ENCODE results near the gene GRK5. TPM values are rescaled to one million over a fixed set of nuclear protein-coding genes. Genes with fewer than 3 reads are reported as not detected.
A peak's percentile ranks its signal among the peaks of the same experiment; 100 is the strongest.

Gene GRK5
- total RNA-seq, 1 donor from 2014 or later, result 77.6 TPM

GRCh38 chr10:119198438-119198837, 8.9 kb upstream of the GRK5 start:
- DNase-seq, result peak; percentile 31
- Mint-ChIP-seq H3K36me3 (ENCODE audit: unreplicated experiment) (no peaks in the 10 kb centered on the region), H3K27me3 (ENCODE audit: unreplicated experiment) (no peaks in the 10 kb centered on the region), H3K9me3 (ENCODE audit: unreplicated experiment) (peaks cover 5% of the 10 kb centered on the region), H3K27ac (ENCODE audit: unreplicated experiment) (no peak overlapping the region), H3K4me1 (ENCODE audit: low read depth, unreplicated experiment) (peaks cover 6% of the 10 kb centered on the region), H3K4me3 (ENCODE audit: unreplicated experiment) (peak overlapping the region; percentile 32)
- no peak for TF ChIP-seq CTCF (IDR thresholded peaks at IDR 0.05; ENCODE audit: partially characterized antibody, unreplicated experiment)

- H3K36me3 Mint-ChIP-seq (ENCODE audit: unreplicated experiment), result no peaks in the 10 kb centered on the region
- H3K27ac Mint-ChIP-seq (ENCODE audit: unreplicated experiment), result peak overlapping the region; percentile 31
- H3K4me1 Mint-ChIP-seq (ENCODE audit: low read depth, unreplicated experiment), result peaks cover 6% of the 10 kb centered on the region
Measured at GRCh38 chr10:119199231-119199992, 8.0 kb upstream of the GRK5 start.

GRCh38 chr10:119201233-119201632, 6.1 kb upstream of the GRK5 start:
- no peaks in the 10 kb centered on the region for H3K36me3 Mint-ChIP-seq (ENCODE audit: unreplicated experiment)
- H3K27ac Mint-ChIP-seq (ENCODE audit: unreplicated experiment), result no peak overlapping the region
- H3K9me3 Mint-ChIP-seq (ENCODE audit: unreplicated experiment), result peaks cover 3% of the 10 kb centered on the region
- no peak overlapping the region for H3K4me3 Mint-ChIP-seq (ENCODE audit: unreplicated experiment)
- H3K27me3 Mint-ChIP-seq (ENCODE audit: unreplicated experiment), result peaks cover 4% of the 10 kb centered on the region
- DNase-seq, result no peak
- no peak for TF ChIP-seq CTCF (IDR thresholded peaks at IDR 0.05; ENCODE audit: partially characterized antibody, unreplicated experiment)
- peaks cover 10% of the 10 kb centered on the region for H3K4me1 Mint-ChIP-seq (ENCODE audit: low read depth, unreplicated experiment)

More at GRCh38 chr10:119199231-119199992, 8.0 kb upstream of the GRK5 start:
- Mint-ChIP-seq H3K9me3 (ENCODE audit: unreplicated experiment) (peaks cover 5% of the 10 kb centered on the region), H3K4me3 (ENCODE audit: unreplicated experiment) (no peak overlapping the region), H3K27me3 (ENCODE audit: unreplicated experiment) (no peaks in the 10 kb centered on the region)
- peak; percentile 60 for DNase-seq
- TF ChIP-seq CTCF (IDR thresholded peaks at IDR 0.05; ENCODE audit: partially characterized antibody, unreplicated experiment), result peak; percentile 44

- H3K27ac Mint-ChIP-seq (ENCODE audit: unreplicated experiment), result no peak overlapping the region
- H3K4me3 Mint-ChIP-seq (ENCODE audit: unreplicated experiment), result no peak overlapping the region
- no peaks in the 10 kb centered on the region for H3K36me3 Mint-ChIP-seq (ENCODE audit: unreplicated experiment)
- no peak for TF ChIP-seq CTCF (IDR thresholded peaks at IDR 0.05; ENCODE audit: partially characterized antibody, unreplicated experiment)
- no peak for DNase-seq
- H3K27me3 Mint-ChIP-seq (ENCODE audit: unreplicated experiment), result peaks cover 7% of the 10 kb centered on the region
- peaks cover 5% of the 10 kb centered on the region for H3K9me3 Mint-ChIP-seq (ENCODE audit: unreplicated experiment)
- peaks cover 12% of the 10 kb centered on the region for H3K4me1 Mint-ChIP-seq (ENCODE audit: low read depth, unreplicated experiment)
Measured at GRCh38 chr10:119203006-119203405, 4.4 kb upstream of the GRK5 start.

GRCh38 chr10:119205894-119206602, 1.3 kb upstream of the GRK5 start:
- Mint-ChIP-seq H3K27ac (ENCODE audit: unreplicated experiment) (peak overlapping the region; percentile 97), H3K9me3 (ENCODE audit: unreplicated experiment) (peaks cover 13% of the 10 kb centered on the region), H3K27me3 (ENCODE audit: unreplicated experiment) (peaks cover 14% of the 10 kb centered on the region), H3K4me1 (ENCODE audit: low read depth, unreplicated experiment) (peaks cover 13% of the 10 kb centered on the region), H3K36me3 (ENCODE audit: unreplicated experiment) (no peaks in the 10 kb centered on the region), H3K4me3 (ENCODE audit: unreplicated experiment) (peak overlapping the region; percentile 92)
- TF ChIP-seq CTCF (IDR thresholded peaks at IDR 0.05; ENCODE audit: partially characterized antibody, unreplicated experiment), result no peak
- DNase-seq, result peak; percentile 42

All from glutamatergic neuron (in vitro differentiated cells).